ENCODE results near the gene CDC42BPB. TPM values are rescaled to one million over a fixed set of nuclear protein-coding genes. Genes with fewer than 3 reads are reported as not detected.

Gene CDC42BPB
- total RNA-seq, 1 donor from 2014 or later = 1.6 TPM

DNA sequence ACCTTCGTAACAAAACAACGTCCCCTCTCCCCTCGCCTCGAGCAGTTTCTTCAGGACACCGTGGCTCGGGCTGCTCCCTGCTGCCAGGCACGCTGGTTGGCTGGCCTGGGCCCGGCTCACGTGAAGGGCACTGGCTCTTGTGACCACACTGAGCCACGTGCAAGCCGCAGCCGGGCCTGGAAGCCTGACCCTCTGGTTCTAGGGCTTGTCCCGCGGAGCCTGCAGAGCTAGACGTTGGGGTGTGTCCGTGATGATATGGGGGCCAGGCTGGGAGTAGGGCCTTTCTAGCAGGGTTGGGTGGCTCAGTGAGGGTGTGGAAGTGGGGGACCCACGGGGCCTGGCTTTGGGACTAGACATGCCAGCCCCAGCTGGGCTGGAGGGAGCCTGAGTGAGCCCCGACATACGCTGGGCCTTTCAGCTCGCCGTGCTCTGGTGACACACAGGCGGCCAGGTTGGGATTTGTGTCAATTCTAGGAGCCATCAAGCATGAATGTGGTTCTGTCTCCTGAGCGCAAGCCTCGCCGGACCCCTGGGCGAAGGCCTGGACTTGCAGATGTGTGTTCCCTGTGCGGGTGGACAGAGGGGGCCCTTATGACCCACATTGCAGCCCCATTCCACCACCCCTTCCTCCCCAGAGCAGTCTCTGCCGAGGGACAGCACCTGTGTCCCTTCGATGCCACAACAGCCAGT, 148.4 kb downstream of the CDC42BPB start:
- Mint-ChIP-seq H3K27ac (no peak overlapping the region), H3K9me3 (no peaks in the 10 kb centered on the region), H3K27me3 (ENCODE audit: insufficient read depth) (no peaks in the 10 kb centered on the region), H3K4me3 (no peak overlapping the region), H3K36me3 (ENCODE audit: low read depth) (peaks cover 21% of the 10 kb centered on the region), H3K4me1 (ENCODE audit: low read depth) (no peaks in the 10 kb centered on the region)
- no peak for DNase-seq (ENCODE audit: low spot score)
- intact Hi-C loops (cut with micrococcal nuclease) = no loop called here

- intact Hi-C loops (cut with micrococcal nuclease) = no loop called here
- no peaks in the 10 kb centered on the region for H3K9me3 Mint-ChIP-seq
- DNase-seq (ENCODE audit: low spot score) = no peak
- peaks cover 27% of the 10 kb centered on the region for H3K36me3 Mint-ChIP-seq (ENCODE audit: low read depth)
- no peak overlapping the region for H3K4me3 Mint-ChIP-seq
- H3K4me1 Mint-ChIP-seq (ENCODE audit: low read depth) = no peaks in the 10 kb centered on the region
- no peak overlapping the region for H3K27ac Mint-ChIP-seq
- H3K27me3 Mint-ChIP-seq (ENCODE audit: insufficient read depth) = no peaks in the 10 kb centered on the region
Observed at GRCh38 chr14:102907980-102908730, 149.2 kb downstream of the CDC42BPB start.

GRCh38 chr14:102907303-102907844, 150.0 kb downstream of the CDC42BPB start:
- peaks cover 33% of the 10 kb centered on the region for H3K36me3 Mint-ChIP-seq (ENCODE audit: low read depth)
- H3K9me3 Mint-ChIP-seq = no peaks in the 10 kb centered on the region
- no peak overlapping the region for H3K27ac Mint-ChIP-seq
- H3K27me3 Mint-ChIP-seq (ENCODE audit: insufficient read depth) = no peaks in the 10 kb centered on the region
- no peak for DNase-seq (ENCODE audit: low spot score)
- no peak overlapping the region for H3K4me3 Mint-ChIP-seq
- intact Hi-C loops (cut with micrococcal nuclease) = no loop called here
- no peaks in the 10 kb centered on the region for H3K4me1 Mint-ChIP-seq (ENCODE audit: low read depth)

GRCh38 chr14:102906616-102907302, 150.6 kb downstream of the CDC42BPB start:
- DNase-seq (ENCODE audit: low spot score) = no peak
- Mint-ChIP-seq H3K27ac (no peak overlapping the region), H3K4me1 (ENCODE audit: low read depth) (no peaks in the 10 kb centered on the region), H3K27me3 (ENCODE audit: insufficient read depth) (no peaks in the 10 kb centered on the region), H3K36me3 (ENCODE audit: low read depth) (peaks cover 34% of the 10 kb centered on the region), H3K4me3 (no peak overlapping the region), H3K9me3 (no peaks in the 10 kb centered on the region)
- intact Hi-C loops (cut with micrococcal nuclease) = no loop called here

GRCh38 chr14:102905116-102906108, 151.9 kb downstream of the CDC42BPB start:
- Mint-ChIP-seq H3K9me3 (no peaks in the 10 kb centered on the region), H3K4me1 (ENCODE audit: low read depth) (peaks cover 11% of the 10 kb centered on the region), H3K36me3 (ENCODE audit: low read depth) (peaks cover 36% of the 10 kb centered on the region), H3K27me3 (ENCODE audit: insufficient read depth) (no peaks in the 10 kb centered on the region), H3K27ac (no peak overlapping the region), H3K4me3 (no peak overlapping the region)
- no peak for DNase-seq (ENCODE audit: low spot score)
- intact Hi-C loops (cut with micrococcal nuclease) = no loop called here

DNA sequence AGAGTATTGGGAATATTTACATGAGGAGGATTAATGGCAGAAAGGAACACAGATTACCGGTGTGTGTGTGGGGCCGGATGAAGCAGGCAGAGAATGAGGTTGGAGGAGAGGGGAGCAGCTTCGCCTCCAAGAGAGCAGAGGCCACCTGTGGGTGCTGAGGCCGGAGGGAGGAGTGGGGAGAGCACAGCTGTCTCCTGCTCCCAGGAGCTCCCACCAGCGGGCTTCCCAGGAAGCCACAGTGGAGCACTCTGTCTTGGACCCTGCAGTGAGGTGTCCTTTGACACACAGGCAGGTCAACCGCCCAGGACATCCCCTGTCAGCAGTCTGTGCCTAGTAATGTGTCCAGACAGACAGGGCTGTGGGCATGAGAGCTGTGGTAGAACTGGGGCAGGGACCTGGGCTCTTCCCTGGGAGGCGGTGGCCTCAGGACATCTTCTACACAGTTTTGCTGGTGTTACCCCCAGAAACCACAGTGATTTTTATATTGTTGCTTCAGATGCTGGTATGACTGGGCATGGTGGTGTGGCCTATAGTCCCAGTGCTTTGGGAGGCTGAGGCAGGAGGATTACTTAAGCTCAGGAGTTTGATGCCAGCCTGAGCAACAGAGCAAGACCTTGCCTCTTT, 153.3 kb downstream of the CDC42BPB start:
- H3K27ac Mint-ChIP-seq = peak overlapping the region; percentile 21
- peaks cover 15% of the 10 kb centered on the region for H3K4me1 Mint-ChIP-seq (ENCODE audit: low read depth)
- H3K4me3 Mint-ChIP-seq = no peak overlapping the region
- H3K9me3 Mint-ChIP-seq = no peaks in the 10 kb centered on the region
- intact Hi-C loops (cut with micrococcal nuclease) = no loop called here
- no peak for DNase-seq (ENCODE audit: low spot score)
- peaks cover 41% of the 10 kb centered on the region for H3K36me3 Mint-ChIP-seq (ENCODE audit: low read depth)
- no peaks in the 10 kb centered on the region for H3K27me3 Mint-ChIP-seq (ENCODE audit: insufficient read depth)

DNA sequence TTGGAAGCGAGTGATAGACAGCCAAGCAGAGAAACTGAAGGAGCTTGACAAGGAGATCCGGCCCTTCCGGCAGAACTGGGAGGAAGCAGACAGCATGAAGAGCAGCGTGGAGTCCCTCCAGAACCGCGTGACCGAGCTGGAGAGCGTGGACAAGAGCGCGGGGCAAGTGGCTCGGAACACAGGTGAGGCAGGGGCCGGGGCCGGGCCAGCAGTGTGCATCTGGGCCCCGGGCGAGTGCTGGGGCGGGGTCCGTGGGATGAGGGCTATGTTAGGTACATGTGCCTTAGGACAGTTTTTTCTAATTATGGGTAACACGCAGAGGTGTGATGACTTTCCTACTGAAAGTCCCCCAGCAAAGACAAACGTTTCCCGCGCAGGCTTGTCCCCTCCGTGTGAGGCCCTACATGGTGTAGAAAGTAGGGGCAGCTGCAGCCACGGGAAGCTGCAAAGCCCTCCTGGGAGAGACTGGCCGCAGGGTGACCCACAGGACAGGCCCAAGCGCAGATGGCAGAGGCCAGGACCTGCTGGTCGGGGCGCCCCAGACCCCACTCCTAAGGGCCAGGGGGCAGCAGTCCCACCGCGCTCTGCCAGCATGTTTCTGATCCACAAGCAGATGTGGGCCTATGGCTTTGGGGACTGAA, 154.0 kb downstream of the CDC42BPB start:
- DNase-seq (ENCODE audit: low spot score) = no peak
- no peaks in the 10 kb centered on the region for H3K9me3 Mint-ChIP-seq
- no peak overlapping the region for H3K4me3 Mint-ChIP-seq
- peak overlapping the region; percentile 21 for H3K27ac Mint-ChIP-seq
- intact Hi-C loops (cut with micrococcal nuclease) = no loop called here
- no peaks in the 10 kb centered on the region for H3K27me3 Mint-ChIP-seq (ENCODE audit: insufficient read depth)
- peaks cover 15% of the 10 kb centered on the region for H3K4me1 Mint-ChIP-seq (ENCODE audit: low read depth)
- H3K36me3 Mint-ChIP-seq (ENCODE audit: low read depth) = peaks cover 45% of the 10 kb centered on the region

- Mint-ChIP-seq H3K27me3 (ENCODE audit: insufficient read depth) (no peaks in the 10 kb centered on the region), H3K4me1 (ENCODE audit: low read depth) (peaks cover 19% of the 10 kb centered on the region), H3K27ac (peak overlapping the region; percentile 15), H3K4me3 (no peak overlapping the region), H3K9me3 (no peaks in the 10 kb centered on the region), H3K36me3 (ENCODE audit: low read depth) (peaks cover 46% of the 10 kb centered on the region)
- intact Hi-C loops (cut with micrococcal nuclease) = no loop called here
- DNase-seq (ENCODE audit: low spot score) = no peak
Observed at GRCh38 chr14:102902523-102903247, 154.7 kb downstream of the CDC42BPB start.

DNA sequence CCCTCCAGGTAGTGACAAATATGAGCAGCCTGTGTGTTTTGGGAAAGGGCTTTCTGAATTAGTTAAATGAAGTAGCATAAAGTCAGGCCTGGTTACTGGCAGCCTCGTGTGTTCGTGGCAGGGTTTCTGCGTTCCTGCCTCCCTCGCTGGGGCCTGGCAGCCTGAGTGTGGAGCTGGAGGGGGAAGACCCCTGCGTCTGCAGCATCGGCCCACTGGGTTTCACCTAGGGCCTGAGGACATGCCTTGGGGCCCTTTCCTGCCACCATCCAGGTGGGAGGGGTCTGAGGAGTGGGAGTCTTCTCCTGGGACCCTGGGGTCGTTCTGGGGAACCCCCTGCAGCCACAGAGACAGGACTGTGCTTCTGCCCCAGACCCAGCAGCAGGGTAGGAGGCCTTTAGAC, 155.3 kb downstream of the CDC42BPB start:
- no peaks in the 10 kb centered on the region for H3K27me3 Mint-ChIP-seq (ENCODE audit: insufficient read depth)
- H3K36me3 Mint-ChIP-seq (ENCODE audit: low read depth) = peaks cover 48% of the 10 kb centered on the region
- no peak overlapping the region for H3K4me3 Mint-ChIP-seq
- intact Hi-C loops (cut with micrococcal nuclease) = no loop called here
- no peak overlapping the region for H3K27ac Mint-ChIP-seq
- H3K4me1 Mint-ChIP-seq (ENCODE audit: low read depth) = peaks cover 23% of the 10 kb centered on the region
- H3K9me3 Mint-ChIP-seq = no peaks in the 10 kb centered on the region
- DNase-seq (ENCODE audit: low spot score) = no peak

GRCh38 chr14:102901633-102902032, 155.7 kb downstream of the CDC42BPB start:
- no peak for DNase-seq (ENCODE audit: low spot score)
- no peaks in the 10 kb centered on the region for H3K27me3 Mint-ChIP-seq (ENCODE audit: insufficient read depth)
- intact Hi-C loops (cut with micrococcal nuclease) = no loop called here
- H3K36me3 Mint-ChIP-seq (ENCODE audit: low read depth) = peaks cover 46% of the 10 kb centered on the region
- no peak overlapping the region for H3K4me3 Mint-ChIP-seq
- H3K4me1 Mint-ChIP-seq (ENCODE audit: low read depth) = peaks cover 23% of the 10 kb centered on the region
- peak overlapping the region; percentile 72 for H3K27ac Mint-ChIP-seq
- no peaks in the 10 kb centered on the region for H3K9me3 Mint-ChIP-seq
